ENCODE data around the gene MYBBP1A.

DNA sequence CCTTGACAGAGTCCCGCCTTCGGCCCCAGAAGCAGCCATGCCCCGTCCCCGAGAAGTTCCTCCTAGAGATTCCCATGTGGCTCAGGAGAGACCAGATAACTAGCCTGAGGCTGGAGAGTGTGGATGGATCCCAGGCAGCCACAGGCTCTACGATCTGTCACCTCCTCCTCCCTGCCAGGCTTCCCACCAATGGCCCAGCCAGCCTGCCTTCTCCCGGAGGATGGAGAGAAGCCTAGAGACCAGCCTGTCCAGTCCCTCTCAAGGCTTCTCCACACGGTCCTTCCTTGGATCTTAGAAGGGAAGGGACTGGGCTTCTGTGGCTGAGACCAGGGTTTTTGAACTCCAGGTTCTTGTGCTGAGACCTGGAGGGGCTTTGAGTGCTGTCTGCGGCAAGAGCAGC is 27.5 kb upstream of the MYBBP1A start:
- TF ChIP-seq MAX (IDR thresholded peaks at IDR 0.05) (no peak), ATF3 (IDR thresholded peaks at IDR 0.05) (no peak), YY1 (IDR thresholded peaks at IDR 0.05) (no peak), JUND (IDR thresholded peaks at IDR 0.05) (no peak)
- TF ChIP-seq, protein P1, sequence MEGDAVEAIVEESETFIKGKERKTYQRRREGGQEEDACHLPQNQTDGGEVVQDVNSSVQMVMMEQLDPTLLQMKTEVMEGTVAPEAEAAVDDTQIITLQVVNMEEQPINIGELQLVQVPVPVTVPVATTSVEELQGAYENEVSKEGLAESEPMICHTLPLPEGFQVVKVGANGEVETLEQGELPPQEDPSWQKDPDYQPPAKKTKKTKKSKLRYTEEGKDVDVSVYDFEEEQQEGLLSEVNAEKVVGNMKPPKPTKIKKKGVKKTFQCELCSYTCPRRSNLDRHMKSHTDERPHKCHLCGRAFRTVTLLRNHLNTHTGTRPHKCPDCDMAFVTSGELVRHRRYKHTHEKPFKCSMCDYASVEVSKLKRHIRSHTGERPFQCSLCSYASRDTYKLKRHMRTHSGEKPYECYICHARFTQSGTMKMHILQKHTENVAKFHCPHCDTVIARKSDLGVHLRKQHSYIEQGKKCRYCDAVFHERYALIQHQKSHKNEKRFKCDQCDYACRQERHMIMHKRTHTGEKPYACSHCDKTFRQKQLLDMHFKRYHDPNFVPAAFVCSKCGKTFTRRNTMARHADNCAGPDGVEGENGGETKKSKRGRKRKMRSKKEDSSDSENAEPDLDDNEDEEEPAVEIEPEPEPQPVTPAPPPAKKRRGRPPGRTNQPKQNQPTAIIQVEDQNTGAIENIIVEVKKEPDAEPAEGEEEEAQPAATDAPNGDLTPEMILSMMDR (IDR thresholded peaks at IDR 0.05; ENCODE audit: low read depth, low read length, missing input control): no peak
- TF ChIP-seq, protein P2, sequence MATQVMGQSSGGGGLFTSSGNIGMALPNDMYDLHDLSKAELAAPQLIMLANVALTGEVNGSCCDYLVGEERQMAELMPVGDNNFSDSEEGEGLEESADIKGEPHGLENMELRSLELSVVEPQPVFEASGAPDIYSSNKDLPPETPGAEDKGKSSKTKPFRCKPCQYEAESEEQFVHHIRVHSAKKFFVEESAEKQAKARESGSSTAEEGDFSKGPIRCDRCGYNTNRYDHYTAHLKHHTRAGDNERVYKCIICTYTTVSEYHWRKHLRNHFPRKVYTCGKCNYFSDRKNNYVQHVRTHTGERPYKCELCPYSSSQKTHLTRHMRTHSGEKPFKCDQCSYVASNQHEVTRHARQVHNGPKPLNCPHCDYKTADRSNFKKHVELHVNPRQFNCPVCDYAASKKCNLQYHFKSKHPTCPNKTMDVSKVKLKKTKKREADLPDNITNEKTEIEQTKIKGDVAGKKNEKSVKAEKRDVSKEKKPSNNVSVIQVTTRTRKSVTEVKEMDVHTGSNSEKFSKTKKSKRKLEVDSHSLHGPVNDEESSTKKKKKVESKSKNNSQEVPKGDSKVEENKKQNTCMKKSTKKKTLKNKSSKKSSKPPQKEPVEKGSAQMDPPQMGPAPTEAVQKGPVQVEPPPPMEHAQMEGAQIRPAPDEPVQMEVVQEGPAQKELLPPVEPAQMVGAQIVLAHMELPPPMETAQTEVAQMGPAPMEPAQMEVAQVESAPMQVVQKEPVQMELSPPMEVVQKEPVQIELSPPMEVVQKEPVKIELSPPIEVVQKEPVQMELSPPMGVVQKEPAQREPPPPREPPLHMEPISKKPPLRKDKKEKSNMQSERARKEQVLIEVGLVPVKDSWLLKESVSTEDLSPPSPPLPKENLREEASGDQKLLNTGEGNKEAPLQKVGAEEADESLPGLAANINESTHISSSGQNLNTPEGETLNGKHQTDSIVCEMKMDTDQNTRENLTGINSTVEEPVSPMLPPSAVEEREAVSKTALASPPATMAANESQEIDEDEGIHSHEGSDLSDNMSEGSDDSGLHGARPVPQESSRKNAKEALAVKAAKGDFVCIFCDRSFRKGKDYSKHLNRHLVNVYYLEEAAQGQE (IDR thresholded peaks at IDR 0.05): no peak

All from liver (tissue), 3 donors.